ENCODE results near the gene GLYATL1B.
"Not testable (repeated sequence)": the region's sequence is repeated elsewhere in the genome, so short reads cannot be mapped to it uniquely, and the experiment has no call there.

The GLYATL1B gene, protein sequence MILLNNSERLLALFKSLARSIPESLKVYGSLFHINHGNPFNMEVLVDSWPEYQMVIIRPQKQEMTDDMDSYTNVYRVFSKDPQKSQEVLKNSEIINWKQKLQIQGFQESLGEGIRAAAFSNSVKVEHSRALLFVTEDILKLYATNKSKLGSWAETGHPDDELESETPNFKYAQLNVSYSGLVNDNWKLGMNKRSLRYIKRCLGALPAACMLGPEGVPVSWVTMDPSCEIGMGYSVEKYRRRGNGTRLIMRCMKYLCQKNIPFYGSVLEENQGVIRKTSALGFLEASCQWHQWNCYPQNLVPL

DNA sequence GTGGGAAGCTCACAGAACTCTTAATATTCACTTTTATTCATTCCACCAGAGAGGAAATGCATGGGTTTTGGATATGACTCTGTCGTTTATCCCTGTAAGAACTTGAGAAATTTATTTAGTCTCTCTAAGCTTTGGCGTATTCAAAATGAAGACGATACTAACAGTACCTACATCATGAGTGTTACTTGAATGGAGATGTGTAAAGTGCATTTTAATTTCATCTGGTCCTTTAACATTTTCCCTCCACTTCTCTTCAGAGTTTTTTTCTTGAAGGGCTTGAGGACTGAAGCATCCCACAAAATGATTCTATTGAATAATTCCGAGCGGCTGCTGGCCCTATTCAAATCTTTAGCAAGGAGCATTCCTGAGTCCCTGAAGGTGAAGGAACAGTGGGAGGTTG lies at the start of gene GLYATL1B:
GLYATL1B (plus strand) TSS at position 301 of the 400 bp plus-strand sequence; CDS start at position 301, 0 bp downstream.
- not testable (repeated sequence) for DNase-seq

DNA sequence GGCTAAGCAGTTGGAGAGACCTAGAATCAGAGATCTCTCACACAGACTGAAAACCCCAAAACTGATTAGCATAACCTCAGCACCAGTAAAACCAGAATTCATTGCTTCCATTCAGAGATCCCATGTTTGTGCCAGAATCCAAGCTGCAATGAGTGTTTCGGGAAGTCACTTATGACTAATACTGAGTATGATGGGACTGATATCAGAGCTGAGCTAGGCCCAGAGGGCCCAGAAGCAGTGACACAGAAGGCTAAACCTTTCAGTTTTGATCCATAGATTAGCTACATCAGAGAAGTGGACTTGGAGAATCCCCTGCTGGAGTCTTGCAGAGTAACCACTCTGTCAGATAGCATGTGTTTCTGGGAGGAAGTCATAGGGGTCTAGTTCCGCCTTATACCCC lies 49.6 kb upstream of the GLYATL1B start:
- not testable (repeated sequence) for DNase-seq

DNA sequence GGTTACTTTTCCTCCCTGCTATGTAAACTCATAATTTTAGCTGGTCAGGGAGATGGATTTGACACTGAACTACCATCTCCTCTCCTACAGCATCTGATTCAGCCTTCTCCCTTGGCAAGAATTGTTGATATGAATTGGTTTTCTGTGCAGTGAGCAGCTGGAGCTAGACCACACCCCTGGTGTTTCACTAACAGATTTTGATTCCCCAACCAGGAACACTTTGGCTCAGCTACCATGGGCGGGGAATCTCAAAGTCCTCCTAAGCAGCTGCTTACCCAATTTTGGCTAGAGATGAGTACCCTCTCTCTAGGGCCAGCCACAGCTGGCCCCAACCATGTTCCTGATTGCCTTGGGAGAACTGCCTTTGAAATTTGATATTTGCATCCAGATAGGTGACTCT lies 48.7 kb upstream of the GLYATL1B start:
- not testable (repeated sequence) for DNase-seq

DNA sequence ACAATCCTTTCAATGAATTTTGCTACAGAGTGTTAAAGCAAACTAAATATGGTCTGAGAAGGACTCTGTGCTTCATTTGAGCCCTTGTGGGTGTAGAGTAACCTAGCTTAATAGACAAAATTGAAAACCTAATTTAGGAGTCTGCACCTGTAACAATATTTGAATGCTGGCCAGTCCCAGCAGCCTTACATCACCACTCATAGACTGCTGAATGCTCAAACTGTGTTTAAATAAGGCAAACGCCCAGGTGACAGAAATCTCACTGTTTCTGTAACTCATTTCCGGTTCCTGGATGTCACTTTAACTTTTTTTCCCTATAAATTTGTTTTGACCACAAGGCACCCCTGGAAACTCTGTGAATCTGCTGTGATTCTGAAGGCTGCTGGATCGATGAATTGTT lies 45.5 kb upstream of the GLYATL1B start:
- no peak for DNase-seq

DNA sequence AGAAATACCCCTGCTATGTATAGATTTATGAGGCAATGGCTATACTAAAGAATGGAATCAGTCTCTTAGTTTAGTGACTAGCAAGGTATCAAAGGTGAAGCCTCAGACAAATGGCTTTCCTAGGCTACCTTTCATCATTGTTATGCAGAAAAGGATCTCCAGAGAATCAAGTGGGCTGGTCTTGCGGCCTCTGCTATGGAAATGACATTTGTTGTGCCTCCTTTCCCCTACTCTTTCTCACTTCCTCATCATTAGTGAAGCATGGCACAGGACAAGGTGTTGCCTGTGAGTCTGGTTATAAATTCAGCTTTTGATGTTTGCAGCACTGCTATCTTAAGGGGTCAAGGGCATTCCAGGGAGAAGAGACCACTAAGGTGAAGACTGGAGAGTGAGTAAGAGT lies 34.7 kb upstream of the GLYATL1B start:
- peak; percentile 3 for DNase-seq

DNA sequence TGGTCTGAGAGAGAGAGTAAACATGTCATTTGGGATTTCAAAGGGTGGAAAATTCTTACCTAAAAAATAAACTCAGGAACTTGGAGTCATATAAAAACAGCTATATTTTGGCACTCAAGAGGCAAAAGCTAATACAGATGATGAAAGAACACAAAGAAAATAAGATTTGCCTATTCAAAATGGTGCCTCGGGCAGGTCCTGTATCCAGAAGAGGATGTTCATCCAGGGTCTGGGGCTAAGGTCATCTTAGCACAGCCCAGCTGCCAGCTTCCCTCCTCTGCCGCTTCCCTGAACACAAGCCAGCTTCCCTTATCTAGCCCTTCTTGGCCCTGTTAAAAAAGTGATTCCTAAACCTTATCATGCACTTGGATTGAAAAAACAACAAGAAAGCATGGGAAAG lies 33.8 kb upstream of the GLYATL1B start:
- DNase-seq, result not testable (repeated sequence)

DNA sequence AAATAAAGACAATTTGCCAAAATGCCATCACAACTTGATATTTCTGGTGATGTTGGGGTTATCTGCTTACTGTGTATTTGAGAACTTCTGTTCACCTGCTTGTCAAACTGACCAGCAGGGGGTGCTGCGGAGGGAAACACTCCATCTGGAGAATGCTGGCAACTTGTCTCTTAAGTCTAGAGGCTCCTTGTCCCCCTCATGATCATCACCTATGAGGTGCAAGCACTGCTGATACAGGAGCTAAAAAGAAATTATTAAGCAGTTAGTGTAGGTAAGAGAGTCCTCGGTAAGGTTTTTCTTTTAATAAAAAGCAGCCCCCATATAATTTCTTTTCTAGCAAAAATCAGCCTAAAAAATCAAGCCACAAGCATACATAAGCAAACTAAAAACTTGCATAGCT lies 32.7 kb upstream of the GLYATL1B start:
- DNase-seq, result peak; percentile 48

DNA sequence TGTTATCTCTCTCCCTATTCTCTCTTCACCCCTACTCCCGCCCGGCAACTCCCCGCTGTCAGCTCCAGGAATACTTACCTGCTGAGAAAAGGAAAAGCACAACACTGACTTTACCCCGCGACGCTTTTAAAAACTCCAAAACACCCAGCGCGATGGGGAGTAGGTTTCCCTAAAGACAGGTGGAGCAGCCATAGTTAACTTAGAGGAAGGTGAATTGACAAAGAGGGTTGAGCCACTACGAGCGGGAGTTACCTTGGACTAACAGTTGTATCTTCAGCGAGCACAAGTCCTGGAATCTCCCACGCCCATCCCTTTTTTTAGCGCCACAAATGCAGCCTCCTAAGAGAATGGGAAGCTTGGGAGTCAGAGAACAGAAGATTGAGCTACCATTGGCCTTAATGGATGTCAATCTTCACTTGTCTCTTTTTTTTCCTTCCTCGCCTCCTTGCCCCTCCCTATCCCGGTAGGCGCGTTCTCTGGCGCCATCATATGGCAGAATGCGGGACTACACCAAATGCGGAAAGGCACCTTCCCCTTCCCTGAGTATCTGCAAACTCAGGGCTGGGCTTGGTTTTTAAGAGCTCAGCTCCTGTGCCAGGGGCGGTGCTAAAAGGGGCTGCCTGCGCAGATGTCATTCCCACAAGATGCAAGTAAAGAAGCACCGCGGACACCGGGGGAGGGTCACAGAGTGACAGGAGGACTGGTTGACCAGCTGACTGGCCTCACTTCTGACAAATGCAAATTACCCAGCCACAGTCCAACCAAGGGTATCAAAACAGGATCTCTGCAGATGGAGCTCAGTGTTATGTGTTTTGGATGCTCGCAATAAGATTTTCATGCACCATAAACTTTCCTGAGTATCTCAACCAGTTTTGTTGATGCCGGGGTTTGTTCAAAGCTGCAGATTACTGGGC lies 27.7 kb upstream of the GLYATL1B start:
- DNase-seq, result peak; percentile 90

DNA sequence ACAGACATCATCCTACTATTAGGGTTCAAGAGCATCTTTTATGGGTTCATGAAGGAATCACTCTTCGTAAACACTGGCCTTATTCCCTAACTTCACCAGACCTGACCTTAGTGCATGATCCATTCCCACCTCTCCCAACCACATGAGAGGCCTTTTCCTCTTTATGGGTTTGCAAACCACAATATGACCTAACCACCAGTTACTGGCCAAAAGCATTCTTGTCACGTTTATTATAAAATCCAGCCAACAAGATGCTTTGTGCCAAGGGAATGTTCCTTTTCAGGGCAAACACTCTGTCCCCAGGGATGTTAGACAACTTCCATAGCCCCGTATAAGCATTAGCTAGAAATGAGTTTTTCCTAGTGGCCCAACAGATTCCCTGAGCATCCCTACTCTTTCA lies 26.0 kb upstream of the GLYATL1B start:
- not testable (repeated sequence) for DNase-seq

DNA sequence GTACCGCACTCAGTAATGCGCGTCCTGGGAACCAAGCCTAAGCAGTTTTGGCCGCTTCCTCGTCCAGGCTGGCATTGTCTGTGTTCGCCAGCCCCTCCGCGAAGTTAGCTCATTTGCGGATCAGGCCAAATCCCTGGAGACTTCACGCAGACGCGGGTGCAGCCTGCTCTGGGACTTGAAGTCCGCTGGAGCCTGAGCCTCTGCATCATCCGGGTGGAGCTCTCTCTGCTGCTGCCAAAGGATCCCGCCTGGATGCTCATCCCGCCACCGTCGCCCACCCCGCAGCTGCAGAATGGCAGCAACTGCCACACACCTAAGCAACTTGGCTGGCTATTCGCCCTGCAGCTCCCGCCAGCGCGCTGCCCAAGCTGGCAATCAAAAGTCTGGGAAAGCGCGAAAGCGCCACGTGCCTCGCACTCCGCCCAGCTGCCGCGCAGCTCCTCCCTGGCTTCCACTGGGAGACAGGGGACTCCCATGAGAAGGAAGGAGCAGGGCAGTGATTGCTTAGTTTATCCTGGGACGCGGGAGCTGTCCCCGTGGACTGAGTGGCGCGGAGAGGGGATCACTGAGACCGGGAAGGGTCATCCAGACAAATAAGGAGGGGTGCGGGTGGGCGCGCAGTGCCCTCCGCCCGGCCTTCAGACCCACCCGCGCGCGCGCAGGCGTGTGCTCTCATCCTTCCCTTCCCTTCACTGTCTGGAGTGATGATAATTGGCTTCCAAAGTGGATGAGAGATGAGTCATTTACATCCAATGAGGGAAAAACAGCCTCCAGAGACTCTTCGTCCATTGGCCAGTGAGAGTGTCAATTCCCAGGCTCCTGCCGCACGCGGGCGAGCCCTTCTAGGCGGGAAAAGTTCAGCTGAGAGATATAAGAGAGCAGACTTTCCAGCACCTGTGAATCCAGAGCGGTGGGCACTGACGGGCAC lies 23.2 kb upstream of the GLYATL1B start:
- no peak for DNase-seq

DNA sequence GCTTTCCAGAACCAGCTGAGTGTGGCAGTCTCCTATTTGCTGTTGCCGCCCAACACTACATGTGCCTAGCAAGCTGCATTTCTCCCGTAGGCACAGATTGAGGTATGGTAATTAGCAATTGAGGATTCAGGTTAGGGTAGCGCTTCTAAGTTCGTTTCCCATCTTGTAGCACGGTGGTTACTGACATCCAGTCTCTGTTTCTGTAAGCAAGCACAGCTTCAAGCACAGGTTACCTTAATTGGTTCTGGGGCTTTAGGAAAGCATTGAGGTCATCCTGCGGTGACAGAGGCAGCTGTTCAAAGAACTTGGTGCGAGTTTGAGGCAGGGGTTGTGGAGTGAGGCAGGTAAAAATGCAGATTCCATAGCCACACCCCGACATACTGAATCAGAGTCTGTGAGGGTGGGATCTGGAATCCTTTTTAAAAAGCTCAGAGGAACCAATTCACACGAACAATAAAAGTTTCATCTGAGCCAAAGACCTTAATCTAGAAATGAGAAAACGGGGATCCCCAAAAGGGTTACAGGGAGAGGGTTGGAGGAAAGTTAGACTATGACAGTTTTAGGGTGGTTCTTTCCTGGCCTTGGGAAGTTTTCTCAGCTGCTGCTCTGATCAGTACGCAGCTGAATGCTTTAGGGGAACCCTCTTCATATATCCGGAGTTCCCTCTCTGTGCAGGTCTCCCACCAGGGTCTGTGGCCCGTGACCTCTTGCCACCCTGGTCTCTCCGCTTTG lies 21.9 kb upstream of the GLYATL1B start:
- not testable (repeated sequence) for DNase-seq

DNA sequence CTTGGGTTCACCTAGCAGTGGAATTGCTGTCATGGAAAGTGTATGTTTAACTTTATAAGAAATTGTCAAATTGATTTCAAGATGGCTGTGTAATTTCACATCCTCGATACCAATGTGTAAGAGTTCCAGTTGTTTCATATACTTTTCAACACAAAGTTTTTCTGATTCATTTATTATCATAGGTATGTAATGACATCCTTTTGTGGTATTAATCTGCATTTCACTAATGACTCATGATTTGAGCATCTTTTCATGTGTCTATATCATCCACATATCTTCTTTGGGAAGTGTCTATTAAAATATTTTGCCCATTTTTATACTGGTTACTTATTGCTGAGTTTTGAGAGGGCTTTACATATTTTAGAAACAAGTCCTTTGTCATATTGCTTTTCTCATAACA lies 17.0 kb upstream of the GLYATL1B start:
- DNase-seq, result no peak

DNA sequence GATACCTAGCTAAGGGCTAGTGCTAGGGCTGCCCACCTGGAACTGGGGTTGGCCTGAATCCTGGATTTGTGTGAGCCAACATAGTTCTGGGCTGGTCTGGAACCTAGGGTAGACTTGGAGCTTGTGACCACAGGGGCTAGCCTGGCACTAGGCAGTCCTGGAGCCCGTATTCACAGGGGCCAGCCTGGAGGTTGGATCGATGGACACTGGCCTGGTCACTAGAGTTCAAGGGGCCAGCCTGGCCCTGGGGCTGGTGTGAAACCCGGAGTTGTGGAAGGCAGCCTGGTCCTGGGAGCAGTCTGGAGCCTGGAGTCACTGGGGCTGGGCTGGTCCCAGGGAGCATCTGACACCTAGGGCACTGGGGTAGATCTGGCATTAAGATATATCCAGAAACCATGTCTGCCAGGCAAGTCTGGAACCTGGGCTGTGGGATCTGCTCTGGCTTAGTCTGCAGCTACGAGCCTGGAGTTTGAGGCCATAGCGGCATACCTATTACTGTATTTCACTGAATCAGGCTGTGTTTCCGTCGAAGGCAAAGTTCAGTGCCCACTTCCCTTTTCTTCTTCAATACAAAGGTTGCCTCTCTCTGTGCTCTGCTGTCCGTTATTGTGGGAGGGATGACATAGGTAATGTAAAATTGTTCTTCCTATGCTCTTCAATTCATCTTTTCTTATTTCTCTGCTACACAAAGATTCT lies 9.1 kb upstream of the GLYATL1B start:
- peak; percentile 21 for DNase-seq

DNA sequence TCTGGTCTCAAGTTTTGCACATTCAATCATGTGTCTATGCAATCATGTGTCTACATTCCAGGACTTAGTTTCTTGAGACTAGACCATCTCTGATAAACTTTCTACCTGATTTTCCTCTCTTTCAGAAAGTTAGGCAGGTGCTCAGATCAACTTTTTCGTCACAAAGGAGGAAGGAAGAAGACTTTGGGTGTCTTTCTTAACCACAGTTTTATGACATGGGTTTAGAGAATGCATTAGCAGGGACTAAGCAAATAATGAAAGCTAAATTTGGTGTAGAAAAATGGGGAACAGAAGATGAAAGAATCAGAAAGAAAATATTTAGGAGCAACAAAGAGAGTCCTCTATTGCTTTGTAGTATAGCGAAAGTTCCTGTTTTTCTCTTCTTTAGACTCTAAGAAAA lies 7.7 kb upstream of the GLYATL1B start:
- DNase-seq, result no peak

DNA sequence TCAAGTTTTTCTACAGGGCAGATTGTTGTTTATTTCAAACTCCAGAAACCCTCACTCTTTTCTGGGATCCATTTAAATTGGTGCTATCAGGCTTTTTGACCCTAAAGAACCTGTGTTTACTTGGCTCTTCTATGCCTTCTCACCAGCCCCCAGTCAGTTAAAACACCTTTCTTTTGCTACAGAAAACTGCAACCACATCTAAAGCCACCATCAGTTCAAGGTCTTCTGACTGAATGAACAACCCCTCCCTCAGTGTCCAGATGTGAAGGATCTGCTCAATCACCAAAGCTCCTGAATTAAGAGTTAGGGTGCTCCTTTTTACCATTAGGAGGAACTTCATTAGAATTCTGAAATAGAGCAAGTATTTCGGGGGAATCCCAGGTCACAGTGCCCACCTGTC lies 7.0 kb upstream of the GLYATL1B start:
- no peak for DNase-seq

DNA sequence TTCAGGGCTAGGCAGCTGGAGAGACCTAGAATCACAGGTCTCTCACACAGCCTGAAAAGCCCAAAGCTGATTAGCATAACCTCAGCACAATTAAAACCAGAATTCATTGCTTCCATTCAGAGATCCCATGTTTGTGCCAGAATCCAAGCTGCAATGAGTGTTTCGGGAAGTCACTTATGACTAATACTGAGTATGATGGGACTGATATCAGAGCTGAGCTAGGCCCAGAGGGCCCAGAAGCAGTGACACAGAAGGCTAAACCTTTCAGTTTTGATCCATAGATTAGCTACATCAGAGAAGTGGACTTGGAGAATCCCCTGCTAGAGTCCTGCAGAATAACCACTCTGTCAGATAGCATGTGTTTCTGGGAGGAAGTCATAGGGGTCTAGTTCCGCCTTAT lies 5.7 kb upstream of the GLYATL1B start:
- not testable (repeated sequence) for DNase-seq

DNA sequence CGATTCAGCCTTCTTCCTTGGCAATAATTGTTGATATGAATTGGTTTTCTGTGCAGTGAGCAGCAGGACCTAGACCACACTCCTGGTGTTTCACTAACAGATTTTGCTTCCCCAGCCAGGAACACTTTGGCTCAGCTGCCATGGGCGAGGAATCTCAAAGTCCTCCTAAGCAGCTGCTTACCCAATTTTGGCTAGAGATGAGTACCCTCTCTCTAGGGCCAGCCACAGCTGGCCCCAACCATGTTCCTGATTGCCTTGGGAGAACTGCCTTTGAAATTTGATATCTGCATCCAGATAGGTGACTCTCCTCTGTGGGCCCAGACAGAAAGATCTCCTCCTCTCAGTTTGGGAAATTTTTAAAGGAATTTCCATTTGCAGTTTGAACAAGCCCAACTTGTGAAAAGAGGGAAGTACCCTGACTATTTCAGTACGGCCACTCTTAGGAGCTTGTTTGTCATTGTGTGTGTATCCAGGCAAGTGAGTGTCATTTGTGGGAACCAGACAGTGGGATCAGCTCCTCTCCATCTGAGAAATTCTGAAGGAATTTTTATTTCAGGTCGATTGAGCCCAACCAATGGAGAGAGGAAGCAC lies 4.6 kb upstream of the GLYATL1B start:
- peak; percentile 6 for DNase-seq

DNA sequence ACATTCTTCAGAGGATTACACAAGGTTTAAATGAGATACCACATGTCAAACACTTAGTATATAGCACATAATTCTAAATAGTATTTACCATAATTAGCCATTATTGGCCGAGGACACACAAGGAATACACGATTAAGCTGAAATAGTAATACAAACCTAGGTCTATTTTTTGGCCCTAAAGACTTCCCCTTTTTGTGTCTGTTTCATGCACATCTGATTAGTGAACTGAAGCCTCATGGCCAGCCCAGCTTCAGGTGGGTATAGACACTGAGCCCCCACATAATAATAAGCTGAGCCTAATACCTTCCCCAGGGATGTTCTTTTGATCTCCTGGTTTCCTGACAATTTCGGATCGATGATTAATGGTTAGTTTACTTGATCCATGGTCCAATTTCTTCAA lies 2.1 kb downstream of the GLYATL1B start:
- no peak for DNase-seq

DNA sequence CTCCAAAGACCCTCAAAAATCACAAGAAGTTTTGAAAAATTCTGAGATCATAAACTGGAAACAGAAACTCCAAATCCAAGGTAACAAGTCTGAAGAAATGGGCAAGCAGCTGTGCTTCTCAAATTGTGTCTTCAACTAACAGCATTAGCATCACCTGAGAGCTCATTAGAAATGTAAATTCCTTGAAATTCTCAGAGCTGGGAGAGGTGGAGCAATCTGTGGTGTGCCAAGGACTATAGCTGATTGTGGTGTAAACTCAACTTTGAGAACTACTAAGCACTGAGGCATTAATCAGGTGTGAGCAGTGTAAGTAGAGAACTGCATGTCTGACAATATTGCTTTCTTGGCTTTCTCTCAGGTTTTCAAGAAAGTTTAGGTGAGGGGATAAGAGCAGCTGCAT lies 7.5 kb downstream of the GLYATL1B start:
- not testable (repeated sequence) for DNase-seq

DNA sequence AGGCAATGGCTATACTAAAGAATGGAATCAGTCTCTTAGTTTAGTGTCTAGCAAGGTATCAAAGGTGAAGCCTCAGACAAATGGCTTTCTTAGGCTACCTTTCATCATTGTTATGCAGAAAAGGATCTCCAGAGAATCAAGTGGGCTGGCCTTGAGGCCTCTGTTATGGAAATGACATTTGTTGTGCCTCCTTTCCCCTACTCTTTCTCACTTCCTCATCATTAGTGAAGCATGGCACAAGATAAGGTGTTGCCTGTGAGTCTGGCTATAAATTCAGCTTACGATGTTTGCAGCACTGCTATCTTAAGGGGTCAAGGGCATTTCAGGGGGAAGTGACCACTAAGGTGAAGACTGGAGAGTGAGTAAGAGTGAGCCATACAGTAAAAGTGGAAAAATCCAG lies 9.1 kb downstream of the GLYATL1B start:
- DNase-seq, result not testable (repeated sequence)

DNA sequence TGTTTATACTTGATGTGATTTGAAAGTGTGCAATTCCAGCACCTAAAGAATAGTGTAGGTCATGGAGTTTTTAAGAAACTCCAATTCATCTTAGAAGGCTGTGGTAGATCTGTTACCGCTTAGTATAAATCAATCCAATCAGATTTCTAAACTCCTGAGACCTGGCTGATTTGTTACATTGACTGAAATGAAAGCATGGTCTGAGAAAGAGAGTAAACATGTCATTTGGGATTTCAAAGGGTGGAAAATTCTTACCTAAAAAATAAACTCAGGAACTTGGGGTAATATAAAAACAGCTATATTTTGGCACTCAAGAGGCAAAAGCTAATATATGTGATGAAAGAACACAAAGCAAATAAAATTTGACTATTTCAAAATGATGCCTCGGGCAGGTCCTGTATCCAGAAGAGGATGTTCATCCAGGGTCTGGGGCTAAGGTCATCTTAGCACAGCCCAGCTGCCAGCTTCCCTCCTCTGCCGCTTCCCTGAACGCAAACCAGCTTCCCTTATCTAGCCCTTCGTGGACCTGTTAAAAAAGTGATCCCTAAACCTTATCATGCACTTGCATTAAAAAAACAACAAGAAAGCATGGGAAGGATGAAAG lies 10.0 kb downstream of the GLYATL1B start:
- not testable (repeated sequence) for DNase-seq

All from inflammatory macrophage treated with lipopolysaccharide for 4 hours (primary cell).